Activated CD8-positive, alpha-beta memory T cell treated with anti-CD3 and anti-CD28 coated beads for 36 hours (primary cell): ENCODE measurements around the gene RHOC. TPM values are rescaled to one million over a fixed set of nuclear protein-coding genes. Genes with fewer than 3 reads are reported as not detected.
"Not testable (repeated sequence)": the region's sequence is repeated elsewhere in the genome, so short reads cannot be mapped to it uniquely, and the experiment has no call there.

Source experiments
- CTCF ChIA-PET: fragments of 350-600 bp; sonication (Branson Sonifier 250); formaldehyde crosslinking; loops from one replicate; lab custom pipeline; 2021; ENCODE audit warnings: antibody characterized with exemption; lab: Charles Lee
- POLR2A ChIA-PET: fragments of 350-600 bp; sonication (Branson Sonifier 250); formaldehyde crosslinking; loops from one replicate; lab custom pipeline; 2021; ENCODE audit warnings: antibody characterized with exemption; lab: Charles Lee
- total RNA-seq, 2 experiments: library from RNA; stranded (reverse); gene quantifications; one replicate each; pipeline ENCODE4 v1.2.3, GENCODE V29; 2021

The RHOC gene
- total RNA-seq: 10 to 100 TPM; 34.9 to 35.9 TPM

GRCh38 chr1:112706505-112707220, at the start of gene RHOC:
RHOC (minus strand) TSS chr1:112707127; CDS start chr1:112703799, 3,328 bp downstream.
- POLR2A ChIA-PET: no interaction called here

GRCh38 chr1:112754116-112754628, 47.2 kb upstream of the RHOC start:
- ChIA-PET CTCF (no interaction called here), POLR2A (no interaction called here)

More at GRCh38 chr1:112706505-112707220, at the start of gene RHOC:
- CTCF ChIA-PET: interaction anchor here (1.5 to 2.3 kb wide), 2 partner anchors 10 to 32 kb away, joined by 3 to 10 read pairs; partner anchors contain the start of gene MOV10

- POLR2A ChIA-PET: no interaction called here
- CTCF ChIA-PET: no interaction called here
Observed at GRCh38 chr1:112748396-112748795, 41.5 kb upstream of the RHOC start.

- ChIA-PET CTCF (interaction anchor here (0.7 to 1.0 kb wide), 4 partner anchors 25 to 312 kb away, joined by 3 to 4 read pairs (median 3); a partner anchor contains a TSS), POLR2A (no interaction called here)
Observed at GRCh38 chr1:112744009-112744578, 37.2 kb upstream of the RHOC start.

- POLR2A ChIA-PET: no interaction called here
- CTCF ChIA-PET: interaction anchor here (0.8 to 1.0 kb wide), 2 partner anchors 24 to 313 kb away, joined by 3 read pairs; a partner anchor contains a TSS
Observed at GRCh38 chr1:112743174-112744008, 36.5 kb upstream of the RHOC start.

- POLR2A ChIA-PET: no interaction called here
- CTCF ChIA-PET: no interaction called here
Observed at GRCh38 chr1:112737573-112737972, 30.6 kb upstream of the RHOC start.

GRCh38 chr1:112735752-112736151, 28.8 kb upstream of the RHOC start:
- CTCF ChIA-PET: interaction anchor here (1.9 kb wide), 1 partner anchor 17 kb away, joined by 6 read pairs; a partner anchor contains a TSS
- POLR2A ChIA-PET: no interaction called here

- POLR2A ChIA-PET: no interaction called here
- CTCF ChIA-PET: no interaction called here
Observed at GRCh38 chr1:112731451-112731850, 24.5 kb upstream of the RHOC start.

- CTCF ChIA-PET: interaction anchor here (1.2 kb wide), 1 partner anchor 11 kb away, joined by 3 read pairs; a partner anchor contains a TSS
- POLR2A ChIA-PET: no interaction called here
Observed at GRCh38 chr1:112729909-112730308, 23.0 kb upstream of the RHOC start.

GRCh38 chr1:112729011-112729410, 22.1 kb upstream of the RHOC start:
- POLR2A ChIA-PET, CTCF ChIA-PET: not testable (repeated sequence)

GRCh38 chr1:112728306-112728971, 21.5 kb upstream of the RHOC start:
- POLR2A ChIA-PET, CTCF ChIA-PET: not testable (repeated sequence)

GRCh38 chr1:112727716-112728115, 20.8 kb upstream of the RHOC start:
- ChIA-PET CTCF (no interaction called here), POLR2A (no interaction called here)

GRCh38 chr1:112724240-112724639, 17.3 kb upstream of the RHOC start:
- CTCF ChIA-PET, POLR2A ChIA-PET: not testable (repeated sequence)

GRCh38 chr1:112723511-112723839, 16.5 kb upstream of the RHOC start:
- POLR2A ChIA-PET: no interaction called here
- CTCF ChIA-PET: interaction anchor here (1.3 kb wide), 1 partner anchor 81 kb away, joined by 9 read pairs; no protein-coding TSS in a partner anchor

GRCh38 chr1:112722601-112723510, 15.9 kb upstream of the RHOC start:
- ChIA-PET POLR2A (no interaction called here), CTCF (interaction anchor here (1.3 kb wide), 1 partner anchor 81 kb away, joined by 9 read pairs; no protein-coding TSS in a partner anchor)

- CTCF ChIA-PET: interaction anchor here (2.5 kb wide), 1 partner anchor 82 kb away, joined by 19 read pairs; no protein-coding TSS in a partner anchor
- POLR2A ChIA-PET: no interaction called here
Observed at GRCh38 chr1:112721966-112722524, 15.1 kb upstream of the RHOC start.

GRCh38 chr1:112721294-112721693, 14.4 kb upstream of the RHOC start:
- ChIA-PET CTCF (interaction anchor here (2.5 kb wide), 1 partner anchor 83 kb away, joined by 19 read pairs; no protein-coding TSS in a partner anchor), POLR2A (interaction anchor here (1.2 kb wide), 1 partner anchor 352 kb away, joined by 3 read pairs; the partner anchor contains the start of gene LRIG2)
